Thyroid gland (tissue), 4 donors: ENCODE results near the gene KLF5.

Source experiments
- CTCF ChIP-seq, 6 experiments: fragments of 200-600 bp in 3 of 6; fragments of 450-650 bp in 3 of 6; sonication (generic) in 3 of 6; IDR thresholded peaks; one replicate each; pipeline ENCODE4 v1.5.1; 2016 to 2019; ENCODE audit warnings: antibody characterized with exemption in 6 of 6, mild to moderate bottlenecking in 2 of 6, inconsistent platforms in 1 of 6, moderate library complexity in 1 of 6
- POLR2A ChIP-seq, 2 donors: fragments of 450-650 bp; IDR thresholded peaks; one replicate each; pipeline ENCODE4 v1.6.1; 2017; ENCODE audit warnings: antibody characterized with exemption in 2 of 2, mild to moderate bottlenecking in 2 of 2, moderate library complexity in 1 of 2

DNA sequence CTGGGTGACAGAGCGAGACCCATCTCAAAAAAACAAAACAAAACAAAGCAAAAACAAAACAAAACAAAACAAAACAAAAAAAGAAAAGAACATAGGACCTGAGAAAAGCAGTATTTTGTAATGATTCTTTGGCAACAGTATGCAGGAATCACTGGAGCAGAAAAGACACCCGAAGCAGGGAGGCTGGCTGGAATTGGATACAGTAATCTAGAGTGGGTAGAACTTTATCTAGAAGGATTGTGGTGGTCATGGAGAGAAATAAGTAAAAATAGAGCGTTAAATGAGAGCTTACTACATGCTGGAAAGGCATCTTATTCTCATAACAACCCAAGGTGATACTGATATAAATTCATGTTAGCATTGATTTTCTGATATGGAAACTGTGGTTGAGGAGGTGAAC is 51.2 kb downstream of the KLF5 start:
- TF ChIP-seq CTCF (IDR thresholded peaks at IDR 0.05): no peak
- TF ChIP-seq POLR2A (IDR thresholded peaks at IDR 0.05): no peak
